Central memory CD4-positive, alpha-beta T cell (primary cell): Measurements from ENCODE around the gene AP3B2.
A peak's percentile ranks its signal among the peaks of the same experiment; 100 is the strongest.
"Not testable (repeated sequence)": the region's sequence is repeated elsewhere in the genome, so short reads cannot be mapped to it uniquely, and the experiment has no call there.

ENCODE experiments used
- DNase-seq: peaks from one replicate; pipeline ENCODE4 v3.0.0; 2022

The AP3B2 gene

GRCh38 chr15:82647835-82648256 lies 61.8 kb downstream of the AP3B2 start:
- peak; percentile 5 for DNase-seq

- peak; percentile 22 for DNase-seq
Observed at GRCh38 chr15:82647045-82647834, 62.4 kb downstream of the AP3B2 start, which contains the start of gene CPEB1. Gene CPEB1, minus strand, starts transcription at chr15:82647363. Its CDS starts 18,904 bp downstream, at chr15:82628459.

- no peak for DNase-seq
Observed at GRCh38 chr15:82646250-82647044, 63.2 kb downstream of the AP3B2 start.

- not testable (repeated sequence) for DNase-seq
Observed at GRCh38 chr15:82644967-82645852, 64.5 kb downstream of the AP3B2 start.

GRCh38 chr15:82643992-82644391 lies 65.7 kb downstream of the AP3B2 start:
- no peak for DNase-seq

- DNase-seq: no peak
Observed at GRCh38 chr15:82642656-82643055, 67.0 kb downstream of the AP3B2 start.

GRCh38 chr15:82641129-82641798 lies 68.4 kb downstream of the AP3B2 start:
- no peak for DNase-seq

GRCh38 chr15:82640672-82641071 lies 69.0 kb downstream of the AP3B2 start:
- DNase-seq: no peak

GRCh38 chr15:82635798-82636197 lies 73.9 kb downstream of the AP3B2 start:
- DNase-seq: no peak

GRCh38 chr15:82630033-82630432 lies 79.6 kb downstream of the AP3B2 start:
- no peak for DNase-seq

- no peak for DNase-seq
Observed at GRCh38 chr15:82625136-82625535, 84.5 kb downstream of the AP3B2 start.

- DNase-seq: no peak
Observed at GRCh38 chr15:82624438-82624837, 85.2 kb downstream of the AP3B2 start.

GRCh38 chr15:82624008-82624407 lies 85.7 kb downstream of the AP3B2 start:
- no peak for DNase-seq

GRCh38 chr15:82621970-82622369 lies 87.7 kb downstream of the AP3B2 start:
- DNase-seq: no peak

GRCh38 chr15:82613747-82614146 lies 95.9 kb downstream of the AP3B2 start:
- DNase-seq: no peak

- DNase-seq: no peak
Observed at GRCh38 chr15:82611348-82611747, 98.3 kb downstream of the AP3B2 start.
